ENCODE measurements around the gene ATP13A4.

Gene ATP13A4

DNA sequence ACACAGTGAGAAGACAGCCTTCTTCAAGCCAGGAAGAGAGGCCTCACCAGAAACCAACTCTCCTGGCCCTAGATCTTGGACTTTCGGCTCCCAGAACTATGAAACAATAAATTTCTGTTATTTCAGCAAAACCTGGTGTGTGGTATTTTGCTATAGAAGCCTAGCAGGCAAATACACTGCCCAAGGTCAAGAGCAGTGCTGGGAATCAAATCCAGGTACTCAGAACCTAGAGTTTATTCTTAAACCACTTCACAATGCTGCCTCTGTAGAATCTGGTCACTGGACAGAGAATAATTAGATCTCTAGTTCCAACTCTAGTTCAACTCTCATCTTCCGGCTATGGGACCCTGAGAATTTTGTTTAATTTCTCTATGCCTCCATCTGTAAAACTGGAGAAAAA, 46.6 kb downstream of the ATP13A4 start:
- TF ChIP-seq POLR2AphosphoS5 (IDR thresholded peaks at IDR 0.05; ENCODE audit: low read depth) (no peak), REST (IDR thresholded peaks at IDR 0.05; ENCODE audit: insufficient replicate concordance, low read depth) (no peak), SPI1 (IDR thresholded peaks at IDR 0.05; ENCODE audit: borderline replicate concordance, low read depth) (no peak), GABPA (IDR thresholded peaks at IDR 0.05; ENCODE audit: low read depth) (no peak)
- TF ChIP-seq, protein P1, sequence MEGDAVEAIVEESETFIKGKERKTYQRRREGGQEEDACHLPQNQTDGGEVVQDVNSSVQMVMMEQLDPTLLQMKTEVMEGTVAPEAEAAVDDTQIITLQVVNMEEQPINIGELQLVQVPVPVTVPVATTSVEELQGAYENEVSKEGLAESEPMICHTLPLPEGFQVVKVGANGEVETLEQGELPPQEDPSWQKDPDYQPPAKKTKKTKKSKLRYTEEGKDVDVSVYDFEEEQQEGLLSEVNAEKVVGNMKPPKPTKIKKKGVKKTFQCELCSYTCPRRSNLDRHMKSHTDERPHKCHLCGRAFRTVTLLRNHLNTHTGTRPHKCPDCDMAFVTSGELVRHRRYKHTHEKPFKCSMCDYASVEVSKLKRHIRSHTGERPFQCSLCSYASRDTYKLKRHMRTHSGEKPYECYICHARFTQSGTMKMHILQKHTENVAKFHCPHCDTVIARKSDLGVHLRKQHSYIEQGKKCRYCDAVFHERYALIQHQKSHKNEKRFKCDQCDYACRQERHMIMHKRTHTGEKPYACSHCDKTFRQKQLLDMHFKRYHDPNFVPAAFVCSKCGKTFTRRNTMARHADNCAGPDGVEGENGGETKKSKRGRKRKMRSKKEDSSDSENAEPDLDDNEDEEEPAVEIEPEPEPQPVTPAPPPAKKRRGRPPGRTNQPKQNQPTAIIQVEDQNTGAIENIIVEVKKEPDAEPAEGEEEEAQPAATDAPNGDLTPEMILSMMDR (IDR thresholded peaks at IDR 0.05; ENCODE audit: insufficient read depth, low read length) = no peak
- Histone ChIP-seq H3K27me3 (ENCODE audit: insufficient read depth, poor library complexity, severe bottlenecking) (peaks cover 4% of the 10 kb centered on the region), H3K4me3 (replicated peaks; ENCODE audit: insufficient read depth, low read length) (no peak overlapping the region), H3K27ac (replicated peaks) (no peak overlapping the region)
- no peak for DNase-seq (ENCODE audit: low read depth in 1 of 2, low spot score in 1 of 2)

- peaks cover 4% of the 10 kb centered on the region for H3K27me3 ChIP-seq (ENCODE audit: insufficient read depth, poor library complexity, severe bottlenecking)
- DNase-seq (ENCODE audit: low read depth in 1 of 2, low spot score in 1 of 2) = no peak
- TF ChIP-seq REST (IDR thresholded peaks at IDR 0.05; ENCODE audit: insufficient replicate concordance, low read depth) = no peak
- TF ChIP-seq POLR2AphosphoS5 (IDR thresholded peaks at IDR 0.05; ENCODE audit: low read depth) = no peak
- no peak for TF ChIP-seq GABPA (IDR thresholded peaks at IDR 0.05; ENCODE audit: low read depth)
- TF ChIP-seq SPI1 (IDR thresholded peaks at IDR 0.05; ENCODE audit: borderline replicate concordance, low read depth) = no peak
- TF ChIP-seq, protein P1 (IDR thresholded peaks at IDR 0.05; ENCODE audit: insufficient read depth, low read length) = no peak
- no peak overlapping the region for H3K4me3 ChIP-seq (replicated peaks; ENCODE audit: insufficient read depth, low read length)
- no peak overlapping the region for H3K27ac ChIP-seq (replicated peaks)
Observed at GRCh38 chr3:193507566-193507965, 47.1 kb downstream of the ATP13A4 start.

DNA sequence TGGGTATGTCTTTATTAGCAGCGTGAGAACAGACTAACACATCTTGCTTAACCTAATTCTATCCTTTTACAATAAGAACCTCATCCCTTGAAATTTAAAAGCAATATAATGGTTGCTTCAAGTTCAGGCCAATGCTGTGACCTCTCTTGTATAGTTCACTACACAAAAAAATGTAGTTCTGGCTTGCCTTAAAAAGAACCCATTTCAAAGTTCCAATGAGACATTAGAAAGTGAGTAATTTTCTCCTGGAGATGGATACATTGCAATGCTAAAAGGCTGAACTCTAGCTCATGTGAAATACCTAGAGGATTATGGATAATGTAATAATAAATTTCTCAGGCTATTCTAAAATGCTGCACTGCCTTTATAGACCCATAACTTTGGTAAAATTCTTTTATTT, 47.8 kb downstream of the ATP13A4 start:
- DNase-seq (ENCODE audit: low read depth in 1 of 2, low spot score in 1 of 2) = no peak
- H3K4me3 ChIP-seq (replicated peaks; ENCODE audit: insufficient read depth, low read length) = no peak overlapping the region
- no peak for TF ChIP-seq REST (IDR thresholded peaks at IDR 0.05; ENCODE audit: insufficient replicate concordance, low read depth)
- H3K27me3 ChIP-seq (ENCODE audit: insufficient read depth, poor library complexity, severe bottlenecking) = peaks cover 6% of the 10 kb centered on the region
- H3K27ac ChIP-seq (replicated peaks) = no peak overlapping the region

- no peak for DNase-seq (ENCODE audit: low read depth in 1 of 2, low spot score in 1 of 2)
- Histone ChIP-seq H3K4me3 (replicated peaks; ENCODE audit: insufficient read depth, low read length) (no peak overlapping the region), H3K27me3 (ENCODE audit: insufficient read depth, poor library complexity, severe bottlenecking) (peaks cover 4% of the 10 kb centered on the region), H3K27ac (replicated peaks) (no peak overlapping the region)
- TF ChIP-seq, protein P1 (IDR thresholded peaks at IDR 0.05; ENCODE audit: insufficient read depth, low read length) = no peak
Observed at GRCh38 chr3:193502871-193503270, 51.8 kb downstream of the ATP13A4 start.
